Panc1 (cell line): ENCODE data around the gene MAP1B. TPM values are rescaled to one million over a fixed set of nuclear protein-coding genes. Genes with fewer than 3 reads are reported as not detected.

ENCODE experiments used
- ATAC-seq: fragments of 200-7000 bp; cut with Tn5 transposase; 2 replicates; pipeline ENCODE4 v1.9.1; 2020; ENCODE audit warnings: mild to moderate bottlenecking, moderate library complexity
- BruUV-seq: library from RNA; stranded (reverse); fragments of 400-500 nt; replicated peaks from 2 replicates; lab custom pipeline; 2021; lab: Mats Ljungman, UMichigan
- CTCF ChIA-PET: fragments of 300-600 bp; sonication (Branson Sonifier 250); formaldehyde crosslinking; loops from one replicate; lab custom pipeline; 2022; ENCODE audit warnings: antibody characterized with exemption; lab: Charles Lee
- POLR2A ChIA-PET: fragments of 300-600 bp; sonication (Branson Sonifier 250); formaldehyde crosslinking; loops from one replicate; lab custom pipeline; 2022; ENCODE audit warnings: antibody characterized with exemption; lab: Charles Lee
- DNase-seq: peaks from one replicate; pipeline ENCODE4 v3.0.0-alpha.2; 2010; ENCODE audit warnings: low read depth, low spot score
- H3K27ac ChIP-seq: 2 replicates; pipeline ENCODE4 v1.5.1; 2011; ENCODE audit warnings: mild to moderate bottlenecking, low read length, inconsistent platforms
- H3K27me3 ChIP-seq: fragments of 200-500 bp; sonication (Bioruptor generic); 2 replicates; pipeline ENCODE4 v1.6.0; 2014; ENCODE audit warnings: low read length, inconsistent platforms; ENCODE audit not compliant: control insufficient read depth, insufficient read depth
- H3K36me3 ChIP-seq: fragments of 200-500 bp; sonication (Bioruptor generic); 2 replicates; pipeline ENCODE4 v1.5.1; 2014; ENCODE audit warnings: inconsistent platforms, mild to moderate bottlenecking, low read length, moderate library complexity; ENCODE audit not compliant: control insufficient read depth, insufficient read depth
- H3K4me1 ChIP-seq: 2 replicates; pipeline ENCODE4 v1.5.1; 2011; ENCODE audit warnings: inconsistent platforms, mild to moderate bottlenecking, low read length, moderate library complexity; ENCODE audit not compliant: control insufficient read depth, insufficient read depth
- H3K4me3 ChIP-seq, 2 experiments: 2 replicates each; pipeline ENCODE4 v1.5.1; 2011 to 2012; ENCODE audit warnings: low read depth in 2 of 2, low read length in 2 of 2, mild to moderate bottlenecking in 2 of 2, inconsistent platforms in 1 of 2, moderate library complexity in 1 of 2
- H3K9me3 ChIP-seq: fragments of 200-500 bp; sonication (Bioruptor generic); 2 replicates; pipeline ENCODE4 v1.5.1; 2014; ENCODE audit warnings: low read depth, mild to moderate bottlenecking, inconsistent platforms, low read length, moderate library complexity; ENCODE audit not compliant: control insufficient read depth, insufficient read depth
- CTCF ChIP-seq: fragments of 450-650 bp; IDR thresholded peaks from 2 replicates; pipeline ENCODE4 v1.5.1; 2017; ENCODE audit warnings: mild to moderate bottlenecking
- POLR2AphosphoS5 ChIP-seq: IDR thresholded peaks from 2 replicates; pipeline ENCODE4 v1.6.1; 2012; ENCODE audit warnings: mild to moderate bottlenecking, low read depth, low read length, moderate library complexity
- REST ChIP-seq, 2 experiments: IDR thresholded peaks; 2 replicates each; pipeline ENCODE4 v1.6.1; 2011 to 2012; ENCODE audit warnings: low read depth in 2 of 2, control low read depth in 1 of 2, low read length in 1 of 2, mild to moderate bottlenecking in 1 of 2, moderate library complexity in 1 of 2; ENCODE audit not compliant: insufficient read depth in 1 of 2
- SIN3A ChIP-seq: IDR thresholded peaks from 2 replicates; pipeline ENCODE4 v1.6.1; 2012; ENCODE audit warnings: low read depth, mild to moderate bottlenecking, low read length, moderate library complexity, borderline replicate concordance; ENCODE audit not compliant: insufficient read depth
- TCF7L2 ChIP-seq: IDR thresholded peaks from 2 replicates; pipeline ENCODE4 v1.6.1; 2011; ENCODE audit warnings: mild to moderate bottlenecking, low read depth, low read length, inconsistent platforms
- in situ Hi-C: cut with HindIII; loops from 2 replicates; pipeline ENCODE4 v1.10.0; 2016; ENCODE audit warnings: low sequenced_read_pairs, low pct_unique_long_range_greater_than_20kb
- intact Hi-C: fragments of 100-400 bp; cut with micrococcal nuclease; formaldehyde crosslinking; loops from one replicate; pipeline ENCODE4 v1.10.0; 2022; ENCODE audit not compliant: unreplicated experiment
- total RNA-seq: library from RNA; stranded (reverse); gene quantifications from one replicate; pipeline ENCODE4 v1.2.1, GENCODE V29; 2021; ENCODE audit not compliant: unreplicated experiment

Gene MAP1B
- total RNA-seq, 1 experiment from 2014 or later, result 82.3 TPM

- H3K27me3 ChIP-seq, result no peaks in the 10 kb centered on the region
- H3K4me1 ChIP-seq, result peaks cover 9% of the 10 kb centered on the region
- ChIA-PET CTCF (no interaction called here), POLR2A (no interaction called here)
- H3K27ac ChIP-seq, result no peak overlapping the region
- intact Hi-C loops, result no loop called here
- H3K36me3 ChIP-seq, result peaks cover 8% of the 10 kb centered on the region; the same call in 1 of the 2 replicates
- in situ Hi-C loops, result no loop called here
- ATAC-seq (no peak), DNase-seq (no peak)
- no TSS peak for BruUV-seq
- TF ChIP-seq POLR2AphosphoS5 (no peak), CTCF (no peak), SIN3A (no peak)
- no peaks in the 10 kb centered on the region for H3K9me3 ChIP-seq
- H3K4me3 ChIP-seq, result no peak overlapping the region
Observed at GRCh38 chr5:72114629-72115028, 7.4 kb downstream of the MAP1B start.

DNA sequence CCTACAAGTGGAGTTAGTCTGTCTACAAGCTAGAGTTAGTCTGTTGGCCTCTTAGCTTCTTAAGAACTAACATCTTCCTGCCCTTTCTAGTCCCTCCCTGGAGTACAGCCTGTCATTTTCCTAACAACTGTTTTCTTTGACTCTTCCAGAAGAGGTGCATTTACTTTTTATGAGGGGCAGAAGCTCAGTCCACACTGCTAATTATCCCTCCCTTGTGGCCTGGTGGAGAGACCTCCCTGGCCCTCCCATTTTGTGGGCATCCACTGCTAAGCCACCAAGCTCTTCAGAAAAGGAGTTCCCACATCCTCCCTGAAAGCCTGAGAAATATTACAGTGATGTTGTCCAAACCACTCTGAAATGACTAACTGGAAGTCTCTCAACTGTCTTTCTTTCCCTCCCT is 8.0 kb downstream of the MAP1B start:
- intact Hi-C loops, result no loop called here
- peaks cover 8% of the 10 kb centered on the region; the same call in 1 of the 2 replicates for H3K36me3 ChIP-seq
- DNase-seq, result no peak
- BruUV-seq, result no TSS peak
- no peaks in the 10 kb centered on the region for H3K9me3 ChIP-seq
- ChIA-PET POLR2A (no interaction called here), CTCF (no interaction called here)
- H3K27me3 ChIP-seq, result no peaks in the 10 kb centered on the region
- TF ChIP-seq TCF7L2, result no peak
- TF ChIP-seq REST (IDR thresholded peaks at IDR 0.05; ENCODE audit: insufficient read depth in 1 of 2, low read depth in 2 of 2, low read length in 1 of 2), result no peak
- TF ChIP-seq CTCF, result no peak
- no peak for TF ChIP-seq SIN3A
- TF ChIP-seq POLR2AphosphoS5, result no peak
- in situ Hi-C loops, result no loop called here
- ATAC-seq, result no peak
- H3K4me3 ChIP-seq, result no peak overlapping the region
- H3K27ac ChIP-seq, result no peak overlapping the region
- H3K4me1 ChIP-seq, result peaks cover 3% of the 10 kb centered on the region
